Measurements from ENCODE around the gene HMGA1. TPM values are rescaled to one million over a fixed set of nuclear protein-coding genes. Genes with fewer than 3 reads are reported as not detected.
A peak's percentile ranks its signal among the peaks of the same experiment; 100 is the strongest.
"Not testable (repeated sequence)": the region's sequence is repeated elsewhere in the genome, so short reads cannot be mapped to it uniquely, and the experiment has no call there.

Gene HMGA1
- total RNA-seq, 1 donor from 2014 or later: 91.4 TPM

DNA sequence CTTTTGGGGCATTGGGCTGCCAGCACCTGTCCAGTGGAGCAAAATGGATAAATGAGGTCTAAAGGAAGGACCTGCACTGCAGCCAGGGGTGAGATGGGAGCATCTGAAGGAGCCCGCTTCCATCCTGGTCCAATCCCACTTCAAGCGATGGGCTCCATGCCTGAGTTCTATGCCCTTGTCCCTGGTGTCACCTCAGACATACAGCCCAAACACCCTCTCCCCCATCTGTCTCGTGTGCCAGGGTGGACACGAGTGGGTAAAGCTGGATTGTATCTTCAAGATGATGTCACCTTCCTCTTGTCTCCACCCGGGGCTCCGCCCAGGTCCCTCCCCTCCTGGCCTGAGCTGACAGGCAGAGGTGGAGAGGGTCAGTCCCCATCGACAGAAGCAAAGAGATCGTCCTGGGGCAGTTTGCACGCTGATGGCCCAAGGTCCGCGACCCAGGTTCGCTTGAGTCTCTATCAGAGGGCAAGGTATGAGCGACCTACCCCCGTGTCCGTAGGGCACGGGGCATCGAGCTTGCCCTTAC, 11.6 kb downstream of the HMGA1 start:
- TF ChIP-seq, protein P1, sequence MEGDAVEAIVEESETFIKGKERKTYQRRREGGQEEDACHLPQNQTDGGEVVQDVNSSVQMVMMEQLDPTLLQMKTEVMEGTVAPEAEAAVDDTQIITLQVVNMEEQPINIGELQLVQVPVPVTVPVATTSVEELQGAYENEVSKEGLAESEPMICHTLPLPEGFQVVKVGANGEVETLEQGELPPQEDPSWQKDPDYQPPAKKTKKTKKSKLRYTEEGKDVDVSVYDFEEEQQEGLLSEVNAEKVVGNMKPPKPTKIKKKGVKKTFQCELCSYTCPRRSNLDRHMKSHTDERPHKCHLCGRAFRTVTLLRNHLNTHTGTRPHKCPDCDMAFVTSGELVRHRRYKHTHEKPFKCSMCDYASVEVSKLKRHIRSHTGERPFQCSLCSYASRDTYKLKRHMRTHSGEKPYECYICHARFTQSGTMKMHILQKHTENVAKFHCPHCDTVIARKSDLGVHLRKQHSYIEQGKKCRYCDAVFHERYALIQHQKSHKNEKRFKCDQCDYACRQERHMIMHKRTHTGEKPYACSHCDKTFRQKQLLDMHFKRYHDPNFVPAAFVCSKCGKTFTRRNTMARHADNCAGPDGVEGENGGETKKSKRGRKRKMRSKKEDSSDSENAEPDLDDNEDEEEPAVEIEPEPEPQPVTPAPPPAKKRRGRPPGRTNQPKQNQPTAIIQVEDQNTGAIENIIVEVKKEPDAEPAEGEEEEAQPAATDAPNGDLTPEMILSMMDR (IDR thresholded peaks at IDR 0.05; ENCODE audit: insufficient read depth, low read length, severe bottlenecking): no peak
- DNase-seq (ENCODE audit: low read depth) (no peak), FAIRE-seq (no peak)
- peaks cover 2% of the 10 kb centered on the region for H3K36me3 ChIP-seq (ENCODE audit: control insufficient read depth, insufficient read depth, low read length)
- peak overlapping the region; percentile 52 for H3K4me3 ChIP-seq (ENCODE audit: low read depth, low read length)
- H3K27me3 ChIP-seq (ENCODE audit: control insufficient read depth, insufficient read depth, low read length): no peaks in the 10 kb centered on the region

DNA sequence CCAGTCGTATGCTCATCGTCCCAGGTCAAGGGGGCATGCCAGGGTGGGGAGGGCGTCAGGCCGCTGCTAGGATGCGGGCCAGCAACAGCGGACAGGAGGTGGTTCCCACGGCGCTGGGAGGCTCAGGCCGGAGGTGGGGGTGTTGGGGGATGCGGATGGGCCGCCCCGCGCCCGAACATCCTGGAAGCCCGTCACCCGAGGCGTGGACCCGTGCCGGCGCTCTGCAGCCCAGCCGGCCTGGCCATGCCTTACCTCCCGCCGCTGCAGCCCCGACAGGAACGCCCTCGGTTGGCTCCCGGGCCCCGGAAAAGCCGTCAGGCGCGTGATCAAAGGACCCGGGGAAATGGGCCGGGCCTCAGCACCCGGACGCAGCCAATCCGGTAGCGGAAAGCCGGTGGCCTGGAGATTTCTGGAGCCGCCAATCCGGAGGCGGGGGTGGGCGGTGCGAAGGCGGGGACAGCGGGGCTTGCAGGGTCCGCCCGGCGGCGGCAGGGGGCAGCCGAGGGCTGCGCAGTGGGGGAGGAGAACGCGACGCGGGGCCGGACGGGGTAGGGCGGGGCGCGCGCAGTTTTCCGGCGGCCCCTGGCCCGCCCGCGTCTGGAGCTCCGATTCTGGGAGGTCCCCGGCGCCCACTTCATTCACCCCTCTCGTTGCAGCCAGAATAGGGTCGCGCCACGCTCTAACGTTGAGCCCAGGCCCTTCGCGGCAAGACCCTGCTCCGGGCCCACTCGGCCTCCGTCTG, 12.2 kb downstream of the HMGA1 start, which contains the start of gene SMIM29:
SMIM29 (minus strand) TSS at position 280 of the 742 bp plus-strand sequence. CDS start 1,215 bp downstream, outside the sequence.
- Histone ChIP-seq H3K27me3 (ENCODE audit: control insufficient read depth, insufficient read depth, low read length) (no peaks in the 10 kb centered on the region), H3K36me3 (ENCODE audit: control insufficient read depth, insufficient read depth, low read length) (peaks cover 2% of the 10 kb centered on the region), H3K4me3 (ENCODE audit: low read depth, low read length) (peak within 1 kb of the TSS; percentile 52)
- DNase-seq (ENCODE audit: low read depth): peak; percentile 82
- TF ChIP-seq, protein P1 (IDR thresholded peaks at IDR 0.05; ENCODE audit: insufficient read depth, low read length, severe bottlenecking): peak; percentile 87
- FAIRE-seq: no peak

DNA sequence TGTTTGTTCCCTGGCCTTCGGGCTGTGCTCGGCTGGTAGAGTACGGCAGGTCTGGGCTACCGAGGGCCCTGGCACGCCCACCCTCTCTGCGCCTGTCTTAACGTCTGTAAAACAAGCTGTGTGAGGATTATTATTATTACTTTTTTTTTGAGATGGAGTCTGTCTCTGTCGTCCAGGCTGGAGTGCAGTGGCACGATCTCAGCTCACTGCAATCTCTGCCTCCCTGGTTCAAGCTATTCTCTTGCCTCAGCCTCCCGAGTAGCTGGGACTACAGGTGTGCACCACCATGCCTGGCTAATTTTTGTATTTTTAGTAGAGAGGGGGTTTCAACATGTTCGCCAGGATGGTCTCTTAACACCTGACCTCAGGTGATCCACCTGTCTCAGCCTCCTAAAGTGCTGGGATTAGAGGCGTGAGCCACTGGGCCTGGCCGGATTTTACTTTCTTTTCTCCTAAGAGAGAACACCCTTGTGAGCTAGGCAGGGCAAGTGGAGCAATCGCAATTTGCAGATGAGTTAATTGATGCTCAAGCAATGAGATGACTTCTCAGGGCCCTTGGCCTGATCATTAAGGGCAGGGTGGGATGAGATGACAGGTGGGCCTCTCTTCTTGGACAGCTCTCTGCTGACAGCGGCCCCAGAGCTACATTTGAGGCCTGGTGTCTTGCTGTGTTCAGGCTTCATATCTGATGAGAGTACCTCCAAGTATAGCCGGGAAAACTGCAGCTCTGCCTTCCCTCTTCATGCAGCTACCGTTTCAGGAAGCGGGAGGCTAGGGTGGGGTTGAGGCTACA, 13.0 kb downstream of the HMGA1 start:
- H3K27me3 ChIP-seq (ENCODE audit: control insufficient read depth, insufficient read depth, low read length): no peaks in the 10 kb centered on the region
- H3K36me3 ChIP-seq (ENCODE audit: control insufficient read depth, insufficient read depth, low read length): peaks cover 2% of the 10 kb centered on the region
- FAIRE-seq (no peak), DNase-seq (ENCODE audit: low read depth) (no peak)
- TF ChIP-seq, protein P1 (IDR thresholded peaks at IDR 0.05; ENCODE audit: insufficient read depth, low read length, severe bottlenecking): no peak
- H3K4me3 ChIP-seq (ENCODE audit: low read depth, low read length): peak overlapping the region; percentile 52

DNA sequence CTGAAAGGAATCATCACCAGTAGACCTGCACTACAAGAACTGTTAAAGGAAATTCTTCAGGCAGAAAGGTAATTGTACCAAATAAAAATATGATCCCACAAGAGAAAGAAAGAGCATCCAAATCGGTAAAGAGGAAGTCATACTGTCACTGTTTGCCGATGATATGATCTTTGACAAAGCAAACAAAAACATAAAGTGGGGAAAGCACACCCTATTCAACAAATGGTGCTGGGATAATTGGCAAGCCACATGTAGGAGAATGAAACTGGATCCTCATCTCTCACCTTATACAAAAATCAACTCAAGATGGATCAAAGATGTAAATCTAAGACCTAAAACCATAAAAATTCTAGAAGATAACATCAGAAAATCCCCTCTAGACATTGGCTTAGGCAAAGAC, 15.7 kb downstream of the HMGA1 start:
- H3K36me3 ChIP-seq (ENCODE audit: control insufficient read depth, insufficient read depth, low read length); H3K27me3 ChIP-seq (ENCODE audit: control insufficient read depth, insufficient read depth, low read length); DNase-seq (ENCODE audit: low read depth); FAIRE-seq; H3K4me3 ChIP-seq (ENCODE audit: low read depth, low read length): not testable (repeated sequence)

DNA sequence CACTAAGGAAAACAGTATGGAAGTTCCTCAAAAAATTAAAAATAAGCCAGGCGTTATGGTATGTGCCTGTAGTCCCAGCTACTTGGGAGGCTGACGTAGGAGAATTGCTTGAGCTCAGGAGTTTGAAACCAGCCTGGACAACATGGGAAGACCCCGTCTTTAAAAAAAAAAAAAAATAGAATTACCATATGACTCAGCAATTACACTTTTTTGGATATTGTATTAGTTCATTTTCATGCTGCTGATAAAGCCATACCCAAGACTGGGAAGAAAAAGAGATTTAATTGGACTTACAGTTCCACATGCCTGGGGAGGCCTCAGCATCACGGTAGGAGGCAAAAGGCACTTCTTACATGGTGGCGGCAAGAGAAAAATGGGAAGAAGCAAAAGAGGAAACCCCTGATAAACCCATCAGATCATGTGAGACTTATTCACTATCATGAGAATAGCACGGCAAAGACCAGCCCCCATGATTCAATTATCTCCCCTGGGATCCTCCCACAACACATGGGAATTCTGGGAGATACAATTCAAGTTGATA, 22.9 kb downstream of the HMGA1 start:
- no peak for DNase-seq (ENCODE audit: low read depth)
- no peaks in the 10 kb centered on the region for H3K27me3 ChIP-seq (ENCODE audit: control insufficient read depth, insufficient read depth, low read length)
- no peak overlapping the region for H3K4me3 ChIP-seq (ENCODE audit: low read depth, low read length)
- TF ChIP-seq, protein P1 (IDR thresholded peaks at IDR 0.05; ENCODE audit: insufficient read depth, low read length, severe bottlenecking): no peak
- no peaks in the 10 kb centered on the region for H3K36me3 ChIP-seq (ENCODE audit: control insufficient read depth, insufficient read depth, low read length)
- FAIRE-seq: no peak
